Skeletal muscle satellite cell (primary cell): ENCODE measurements around the gene CNEP1R1.

Experiments used
- H3K27me3 ChIP-seq: 2 replicates; pipeline ENCODE4 v1.7.0; 2013; ENCODE audit warnings: low read length; ENCODE audit not compliant: control insufficient read depth, insufficient read depth
- H3K36me3 ChIP-seq: 2 replicates; pipeline ENCODE4 v1.7.0; 2013; ENCODE audit warnings: mild to moderate bottlenecking, control low read depth, low read length; ENCODE audit not compliant: insufficient read depth
- H3K4me1 ChIP-seq: 2 replicates; pipeline ENCODE4 v1.7.0; 2013; ENCODE audit warnings: low read length; ENCODE audit not compliant: control insufficient read depth, insufficient read depth
- H3K4me2 ChIP-seq: 2 replicates; pipeline ENCODE4 v1.7.0; 2013; ENCODE audit warnings: mild to moderate bottlenecking, low read length
- H3K4me3 ChIP-seq: 2 replicates; pipeline ENCODE4 v1.7.0; 2013; ENCODE audit warnings: low read length
- H3K9ac ChIP-seq: 2 replicates; pipeline ENCODE4 v1.7.0; 2013; ENCODE audit warnings: mild to moderate bottlenecking, low read depth, low read length, moderate library complexity
- H3K9me3 ChIP-seq: replicated peaks from 2 replicates; pipeline ENCODE4 v1.7.0; 2013; ENCODE audit warnings: mild to moderate bottlenecking, control low read depth, low read length

CNEP1R1 gene

GRCh38 chr16:50023641-50024040 lies 1.4 kb upstream of the CNEP1R1 start:
- H3K9ac ChIP-seq: no peak overlapping the region
- H3K4me3 ChIP-seq: no peak overlapping the region
- H3K27me3 ChIP-seq: peaks cover 24% of the 10 kb centered on the region
- peaks cover 7% of the 10 kb centered on the region for H3K4me1 ChIP-seq
- H3K9me3 ChIP-seq: no peaks in the 10 kb centered on the region
- peaks cover 7% of the 10 kb centered on the region for H3K36me3 ChIP-seq
- no peak overlapping the region for H3K4me2 ChIP-seq

DNA sequence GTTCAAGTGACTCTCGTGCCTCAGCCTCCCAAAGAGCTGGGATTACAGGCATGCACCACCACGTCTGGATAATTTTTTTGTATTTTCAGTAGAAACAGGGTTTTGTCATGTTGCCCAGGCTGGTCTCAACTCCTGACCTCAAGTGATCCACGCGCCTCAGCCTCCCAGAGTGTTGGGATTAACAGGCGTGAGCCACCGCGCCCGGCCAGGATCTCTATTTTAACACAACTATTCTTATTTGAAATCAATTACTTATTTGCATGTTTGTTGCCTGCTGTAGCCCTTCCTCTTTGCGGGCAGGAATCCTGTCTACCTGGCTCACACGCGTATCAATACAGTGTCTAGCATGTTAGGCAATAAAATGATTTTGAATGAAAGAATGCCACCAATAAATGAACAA lies 818 bp upstream of the CNEP1R1 start:
- peak overlapping the region; percentile 47 for H3K9ac ChIP-seq

DNA sequence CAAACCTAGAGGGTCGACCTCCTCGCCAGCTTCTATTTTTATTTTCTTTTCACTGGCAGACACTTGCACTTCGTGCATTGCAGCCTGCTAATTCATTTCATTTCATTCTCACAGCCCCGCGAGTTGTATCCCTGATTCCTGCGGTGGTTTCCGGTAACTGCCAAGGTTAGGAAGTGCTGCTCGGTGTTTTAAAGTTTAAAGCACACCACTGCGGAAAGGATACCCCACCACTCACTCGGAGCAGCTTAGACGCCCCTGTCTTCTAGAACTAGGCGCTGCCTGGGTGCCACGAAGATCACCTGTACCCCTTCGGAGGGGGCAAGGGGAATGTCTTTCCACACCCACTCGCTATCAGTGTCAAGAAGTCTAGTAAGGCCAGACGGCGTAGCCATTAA lies 509 bp downstream of the CNEP1R1 start:
- Histone ChIP-seq H3K4me3 (peak overlapping the region; percentile 90), H3K4me1 (peaks cover 7% of the 10 kb centered on the region)

More for the DNA sequence above, 818 bp upstream of the CNEP1R1 start:
- Histone ChIP-seq H3K4me2 (peak overlapping the region; percentile 73), H3K4me3 (peak overlapping the region; percentile 37), H3K4me1 (peaks cover 7% of the 10 kb centered on the region), H3K27me3 (peaks cover 21% of the 10 kb centered on the region), H3K36me3 (peaks cover 7% of the 10 kb centered on the region), H3K9me3 (no peaks in the 10 kb centered on the region)

DNA sequence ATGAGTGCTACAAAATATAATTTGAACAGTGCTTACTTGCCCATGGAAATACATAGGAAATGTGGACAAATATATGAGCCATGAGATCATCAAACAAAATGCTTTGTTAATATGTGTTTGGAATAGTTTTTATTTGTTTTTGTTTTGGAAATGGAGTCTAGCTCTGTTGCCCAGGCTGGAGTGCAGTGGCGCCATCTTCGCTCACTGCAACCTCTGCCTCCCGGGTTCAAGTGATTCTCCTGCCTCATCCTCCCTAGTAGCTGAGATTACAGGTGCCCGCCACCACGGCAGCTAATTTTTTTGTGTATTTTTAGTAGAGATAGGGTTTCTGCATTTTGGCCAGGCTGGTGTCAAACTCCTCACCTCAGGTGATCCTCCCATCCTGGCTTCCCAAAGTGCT lies 2.8 kb downstream of the CNEP1R1 start:
- no peaks in the 10 kb centered on the region for H3K27me3 ChIP-seq
- H3K36me3 ChIP-seq: peaks cover 30% of the 10 kb centered on the region
- no peak overlapping the region for H3K9ac ChIP-seq
- no peak overlapping the region for H3K4me3 ChIP-seq
- no peaks in the 10 kb centered on the region for H3K9me3 ChIP-seq
- H3K4me1 ChIP-seq: peaks cover 7% of the 10 kb centered on the region
- no peak overlapping the region for H3K4me2 ChIP-seq

More for the DNA sequence above, 509 bp downstream of the CNEP1R1 start:
- H3K4me2 ChIP-seq: peak overlapping the region; percentile 88
- H3K9me3 ChIP-seq: no peaks in the 10 kb centered on the region
- peak overlapping the region; percentile 92 for H3K9ac ChIP-seq
- peaks cover 15% of the 10 kb centered on the region for H3K36me3 ChIP-seq
- H3K27me3 ChIP-seq: peaks cover 14% of the 10 kb centered on the region

DNA sequence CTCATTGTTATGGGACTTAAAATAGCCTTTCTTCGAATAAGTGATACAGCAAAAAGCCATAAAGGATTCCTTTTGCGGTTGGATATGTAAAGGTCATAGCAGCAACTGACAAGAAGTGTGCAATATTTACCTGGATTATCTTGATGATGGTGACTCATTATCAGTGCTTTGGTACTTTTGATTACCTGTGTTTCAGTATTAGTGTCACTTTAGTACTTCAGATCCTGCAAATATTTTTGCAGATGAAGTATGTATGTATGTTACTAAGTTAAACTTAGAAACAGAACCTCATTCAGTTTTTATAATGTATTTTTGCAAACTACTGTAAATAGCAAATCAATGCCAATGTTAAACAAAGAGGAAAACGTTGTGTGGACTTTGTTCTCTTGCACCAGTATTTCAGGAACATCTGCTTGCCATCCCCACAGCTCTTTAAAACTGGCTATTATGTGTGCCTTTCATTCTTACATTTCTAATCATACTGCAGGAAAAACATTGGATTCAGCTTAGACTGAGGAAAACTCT lies 10.5 kb downstream of the CNEP1R1 start:
- Histone ChIP-seq H3K4me2 (no peak overlapping the region), H3K36me3 (peaks cover 43% of the 10 kb centered on the region), H3K27me3 (no peaks in the 10 kb centered on the region), H3K4me1 (no peaks in the 10 kb centered on the region), H3K9me3 (no peaks in the 10 kb centered on the region), H3K4me3 (no peak overlapping the region), H3K9ac (no peak overlapping the region)

DNA sequence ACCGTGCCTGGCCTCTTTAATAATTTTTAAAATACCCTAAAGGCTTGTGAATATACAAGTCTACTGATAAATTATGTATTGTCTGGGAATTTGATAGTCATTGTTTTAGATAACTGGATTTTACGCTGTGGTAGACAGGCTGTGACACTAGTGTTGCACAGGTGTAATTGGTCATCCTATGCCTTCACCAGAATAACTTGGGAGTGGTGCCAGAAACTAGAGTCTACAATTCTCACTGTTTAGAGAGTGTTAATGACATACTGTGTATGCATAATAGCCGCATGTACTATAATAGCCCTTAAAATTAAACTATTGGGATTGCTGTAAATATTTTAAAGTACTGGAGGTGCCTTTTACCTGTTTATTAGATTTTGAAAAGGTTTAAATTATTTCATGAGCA lies 11.4 kb downstream of the CNEP1R1 start:
- Histone ChIP-seq H3K4me3 (no peak overlapping the region), H3K36me3 (peaks cover 38% of the 10 kb centered on the region), H3K4me2 (no peak overlapping the region), H3K27me3 (no peaks in the 10 kb centered on the region), H3K4me1 (no peaks in the 10 kb centered on the region), H3K9ac (no peak overlapping the region), H3K9me3 (no peaks in the 10 kb centered on the region)

DNA sequence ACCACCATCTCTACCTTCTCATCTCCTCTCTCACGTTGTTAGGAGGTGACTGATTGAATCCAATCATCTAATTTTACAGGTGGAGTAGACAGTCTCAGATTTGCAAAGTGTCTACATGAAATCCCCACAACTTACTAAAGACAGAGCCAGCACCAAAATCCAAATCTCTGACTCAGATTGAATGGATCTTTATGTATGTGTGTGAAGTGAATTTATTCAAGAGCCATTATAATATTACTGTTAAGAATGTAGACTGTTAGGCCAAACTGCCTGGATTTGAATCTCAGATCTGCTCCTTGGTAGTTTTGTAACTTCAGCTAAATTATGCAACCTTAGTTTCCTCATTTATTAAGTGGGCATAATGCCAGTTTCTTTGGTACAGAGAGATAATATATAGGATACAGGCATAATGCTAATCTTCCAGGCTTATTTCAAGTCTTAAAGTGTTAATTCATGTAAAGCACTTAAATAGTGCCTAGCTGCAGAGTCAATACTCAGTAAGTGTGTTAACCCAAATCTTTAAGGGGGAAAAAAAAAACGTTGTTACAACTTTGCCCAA lies 12.7 kb downstream of the CNEP1R1 start:
- Histone ChIP-seq H3K36me3 (peaks cover 27% of the 10 kb centered on the region), H3K27me3 (no peaks in the 10 kb centered on the region), H3K4me2 (no peak overlapping the region), H3K9me3 (no peaks in the 10 kb centered on the region), H3K4me3 (no peak overlapping the region), H3K9ac (no peak overlapping the region), H3K4me1 (no peaks in the 10 kb centered on the region)

DNA sequence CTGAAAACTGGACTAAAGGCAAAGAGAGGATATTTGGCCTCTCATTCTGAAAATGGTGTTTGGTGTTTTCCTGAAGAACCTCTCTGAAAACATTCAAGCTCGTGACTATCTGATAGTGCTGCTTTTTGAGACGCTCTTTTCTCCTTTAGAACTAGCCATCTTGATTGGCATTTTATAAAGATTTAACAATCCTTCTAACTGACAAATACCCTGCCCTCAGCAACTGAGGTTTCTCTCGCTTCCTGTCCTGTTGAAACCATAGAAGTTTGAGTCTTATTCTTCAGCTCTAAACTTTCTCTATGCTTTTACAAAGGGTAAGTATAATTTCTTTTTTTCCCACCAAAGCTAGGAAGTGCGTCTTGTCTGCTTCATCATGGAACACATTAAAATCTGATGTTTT lies 13.3 kb downstream of the CNEP1R1 start:
- no peak overlapping the region for H3K4me3 ChIP-seq
- H3K4me2 ChIP-seq: no peak overlapping the region
- H3K36me3 ChIP-seq: peaks cover 27% of the 10 kb centered on the region
- H3K9me3 ChIP-seq: no peaks in the 10 kb centered on the region
- H3K27me3 ChIP-seq: no peaks in the 10 kb centered on the region
- H3K4me1 ChIP-seq: no peaks in the 10 kb centered on the region
- H3K9ac ChIP-seq: no peak overlapping the region

- peaks cover 26% of the 10 kb centered on the region for H3K36me3 ChIP-seq
- no peak overlapping the region for H3K4me2 ChIP-seq
- no peaks in the 10 kb centered on the region for H3K9me3 ChIP-seq
- H3K9ac ChIP-seq: no peak overlapping the region
- H3K4me3 ChIP-seq: no peak overlapping the region
- peaks cover under 1% of the 10 kb centered on the region for H3K27me3 ChIP-seq
- no peaks in the 10 kb centered on the region for H3K4me1 ChIP-seq
Measured at GRCh38 chr16:50038756-50039529, 13.9 kb downstream of the CNEP1R1 start.

DNA sequence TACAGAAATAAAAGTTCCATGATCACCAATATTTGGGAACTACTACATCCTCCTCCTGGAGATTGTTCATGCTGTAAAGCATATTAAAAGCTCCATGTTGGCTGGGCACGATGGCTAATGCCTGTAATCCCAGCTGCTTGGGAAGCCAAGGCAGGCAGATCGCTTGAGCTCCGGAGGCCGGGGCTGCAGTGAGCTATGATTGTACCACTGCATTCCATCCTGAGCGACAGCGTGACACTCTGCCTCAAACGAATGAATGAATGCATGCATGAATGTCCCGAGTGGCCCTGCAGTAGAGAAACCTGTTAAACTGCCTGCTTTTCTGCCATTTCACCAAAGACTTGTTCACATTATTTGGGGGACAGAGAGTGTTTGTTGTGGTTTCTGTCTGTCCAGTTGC lies 15.0 kb downstream of the CNEP1R1 start:
- peak overlapping the region; percentile 38 for H3K4me2 ChIP-seq
- no peaks in the 10 kb centered on the region for H3K9me3 ChIP-seq
- peaks cover 22% of the 10 kb centered on the region for H3K36me3 ChIP-seq
- no peak overlapping the region for H3K9ac ChIP-seq
- no peak overlapping the region for H3K4me3 ChIP-seq
- no peaks in the 10 kb centered on the region for H3K4me1 ChIP-seq
- H3K27me3 ChIP-seq: peaks cover 2% of the 10 kb centered on the region

DNA sequence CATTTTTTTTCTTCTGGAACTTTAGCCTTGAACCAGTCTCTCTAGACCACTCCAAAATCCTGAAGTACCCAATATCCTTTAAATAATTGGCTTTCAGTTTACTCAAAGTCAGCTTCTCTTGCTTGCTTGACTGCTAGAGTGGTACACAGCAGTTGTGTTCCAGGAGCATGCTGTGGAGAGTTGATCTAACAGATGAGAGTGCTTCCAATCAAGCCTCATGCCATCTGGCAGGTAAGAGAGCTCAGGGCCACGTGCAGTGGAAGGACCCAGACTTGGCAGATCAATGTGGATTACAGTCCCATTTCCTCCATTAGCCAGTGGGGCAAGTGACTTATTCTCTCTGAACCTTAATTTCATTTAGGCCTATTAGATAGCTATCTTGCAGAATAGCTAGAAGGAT lies 15.7 kb downstream of the CNEP1R1 start:
- Histone ChIP-seq H3K36me3 (peaks cover 15% of the 10 kb centered on the region), H3K9ac (no peak overlapping the region), H3K27me3 (peaks cover 7% of the 10 kb centered on the region), H3K4me3 (no peak overlapping the region), H3K9me3 (no peaks in the 10 kb centered on the region), H3K4me1 (no peaks in the 10 kb centered on the region), H3K4me2 (no peak overlapping the region)

GRCh38 chr16:50043358-50043757 lies 18.3 kb downstream of the CNEP1R1 start:
- H3K4me3 ChIP-seq: no peak overlapping the region
- H3K4me2 ChIP-seq: no peak overlapping the region
- H3K36me3 ChIP-seq: no peaks in the 10 kb centered on the region
- no peaks in the 10 kb centered on the region for H3K4me1 ChIP-seq
- no peak overlapping the region for H3K9ac ChIP-seq
- peaks cover 19% of the 10 kb centered on the region for H3K27me3 ChIP-seq
- H3K9me3 ChIP-seq: no peaks in the 10 kb centered on the region
